Fibroblast of villous mesenchyme (primary cell): ENCODE measurements around the gene RAMP3. TPM values are rescaled to one million over a fixed set of nuclear protein-coding genes. Genes with fewer than 3 reads are reported as not detected.

Experiments
- DNase-seq: peaks from one replicate; pipeline ENCODE4 v3.0.0-alpha.2; 2010; ENCODE audit warnings: low read depth
- H3K4me3 ChIP-seq: 2 replicates; pipeline ENCODE4 v1.5.1; 2011; ENCODE audit warnings: low read depth, mild to moderate bottlenecking, low read length
- CTCF ChIP-seq: IDR thresholded peaks from 2 replicates; pipeline ENCODE4 v1.5.1; 2012; ENCODE audit warnings: low read depth, mild to moderate bottlenecking, low read length; ENCODE audit not compliant: insufficient read depth
- total RNA-seq: library from RNA; depleted of rRNA; stranded (reverse); fragments of >200 nt; gene quantifications from 2 replicates; pipeline ENCODE4 v1.2.3, GENCODE V29; 2012

Gene RAMP3
- total RNA-seq, 1 donor = not detected

- TF ChIP-seq CTCF = no peak
- H3K4me3 ChIP-seq = no peak overlapping the region
- no peak for DNase-seq
Observed at GRCh38 chr7:45230083-45230482, 72.5 kb downstream of the RAMP3 start.

- H3K4me3 ChIP-seq = no peak overlapping the region
- no peak for TF ChIP-seq CTCF
- no peak for DNase-seq
Observed at GRCh38 chr7:45230611-45231165, 73.1 kb downstream of the RAMP3 start.

- no peak for TF ChIP-seq CTCF
- no peak overlapping the region for H3K4me3 ChIP-seq
- no peak for DNase-seq
Observed at GRCh38 chr7:45233249-45233775, 75.7 kb downstream of the RAMP3 start.

Other genes with a start within 250 kb of the RAMP3 start
- gene MYO1G, start 178.8 kb upstream of the RAMP3 start, total RNA-seq = under 0.01 TPM in 2 replicates
- 41.9 and 45.4 TPM in 2 replicates for gene CCM2, start 157.6 kb upstream of the RAMP3 start, total RNA-seq
- gene NACAD, start 68.8 kb upstream of the RAMP3 start, total RNA-seq = 2.6 and 3.9 TPM in 2 replicates
- gene TBRG4, start 46.1 kb upstream of the RAMP3 start, total RNA-seq = 69.6 and 80.7 TPM in 2 replicates